HG03571 (cell line): ENCODE data around the gene PSTPIP2.
"Not testable (repeated sequence)": the region's sequence is repeated elsewhere in the genome, so short reads cannot be mapped to it uniquely, and the experiment has no call there.

ENCODE experiments used
- ATAC-seq: cut with Tn5 transposase; IDR thresholded peaks from one replicate; pipeline ENCODE4 v1.9.1; 2021; ENCODE audit not compliant: unreplicated experiment

Gene PSTPIP2

DNA sequence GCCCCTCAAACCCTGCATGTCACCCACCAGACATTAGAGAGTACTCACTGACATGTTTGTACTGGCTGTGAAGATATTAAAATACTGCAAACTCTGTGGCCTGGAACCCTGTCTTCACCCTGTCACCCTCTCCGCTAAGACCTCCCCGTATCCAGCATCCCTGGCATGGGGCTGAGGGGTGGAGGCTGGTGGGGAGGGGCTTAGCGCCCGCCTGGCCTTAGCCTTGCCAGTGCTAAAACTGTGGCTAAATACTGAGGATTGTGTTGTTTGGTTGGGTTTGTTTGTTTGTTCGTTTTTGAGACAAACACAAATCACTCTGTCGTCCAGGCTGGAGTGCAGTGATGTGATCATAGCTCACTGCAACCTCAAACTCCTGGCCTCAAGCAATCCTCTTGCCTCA, 1.8 kb downstream of the PSTPIP2 start:
- no peak for ATAC-seq

GRCh38 chr18:46069524-46069923, 2.5 kb downstream of the PSTPIP2 start:
- no peak for ATAC-seq

GRCh38 chr18:46068763-46069162, 3.3 kb downstream of the PSTPIP2 start:
- no peak for ATAC-seq

GRCh38 chr18:46067438-46068007, 4.5 kb downstream of the PSTPIP2 start:
- ATAC-seq = no peak

DNA sequence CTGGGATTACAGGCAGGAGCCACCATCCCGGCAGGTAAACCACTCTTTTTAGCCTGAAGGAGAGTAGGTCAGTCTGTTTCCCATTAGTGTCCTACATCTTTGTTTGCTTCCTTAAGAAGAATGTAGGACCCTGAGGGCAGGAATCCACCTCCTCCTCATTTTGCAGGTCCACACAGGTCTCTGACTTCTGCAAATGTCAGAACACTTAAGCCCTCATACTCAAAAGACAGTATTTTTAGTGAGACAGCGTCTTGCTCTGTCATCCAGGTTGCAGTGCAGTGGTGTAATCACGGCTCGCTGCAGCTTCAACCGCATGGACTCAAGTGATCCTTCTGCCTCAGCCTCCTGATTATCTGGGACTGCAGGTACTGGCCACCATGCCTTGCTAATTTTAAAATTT, 9.3 kb downstream of the PSTPIP2 start:
- ATAC-seq = no peak

DNA sequence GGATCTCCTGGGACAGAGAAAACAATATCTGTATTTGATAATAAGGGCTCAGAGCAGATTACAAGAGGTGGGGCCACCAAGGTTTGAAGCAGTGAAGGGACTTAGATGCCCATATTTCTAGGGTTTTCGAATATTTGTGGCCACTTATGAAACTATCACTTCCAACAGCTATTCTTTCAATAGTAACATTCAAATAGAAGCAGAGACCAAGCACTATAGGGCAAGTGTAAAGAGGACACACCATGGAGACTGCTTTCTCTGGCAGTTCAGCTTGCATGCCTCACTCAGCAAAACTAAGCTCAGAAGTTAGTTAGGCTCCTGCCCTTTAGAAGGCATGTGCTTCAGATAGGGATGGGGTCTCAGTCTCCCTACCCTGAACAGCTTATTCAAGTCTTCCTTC, 10.3 kb downstream of the PSTPIP2 start:
- ATAC-seq = no peak

DNA sequence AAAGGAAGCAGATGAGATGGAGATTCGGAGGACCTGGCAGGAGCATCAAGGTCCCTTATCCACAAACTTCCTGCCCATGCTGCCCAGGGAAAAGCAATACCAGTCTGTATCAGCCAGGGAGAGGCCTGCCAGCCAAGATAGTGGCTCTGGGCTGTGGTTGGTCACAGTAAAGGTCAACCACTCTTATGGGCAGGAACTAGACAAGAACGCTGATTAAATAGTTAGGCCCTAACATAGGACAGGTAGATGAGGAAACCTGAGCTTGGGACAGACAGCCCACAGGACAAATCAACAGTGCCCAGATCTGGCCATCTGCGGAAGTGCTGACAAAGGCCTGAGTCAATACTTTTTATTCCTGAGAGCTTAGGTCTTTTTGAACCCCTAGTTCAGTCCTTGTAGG, 10.7 kb downstream of the PSTPIP2 start:
- no peak for ATAC-seq

DNA sequence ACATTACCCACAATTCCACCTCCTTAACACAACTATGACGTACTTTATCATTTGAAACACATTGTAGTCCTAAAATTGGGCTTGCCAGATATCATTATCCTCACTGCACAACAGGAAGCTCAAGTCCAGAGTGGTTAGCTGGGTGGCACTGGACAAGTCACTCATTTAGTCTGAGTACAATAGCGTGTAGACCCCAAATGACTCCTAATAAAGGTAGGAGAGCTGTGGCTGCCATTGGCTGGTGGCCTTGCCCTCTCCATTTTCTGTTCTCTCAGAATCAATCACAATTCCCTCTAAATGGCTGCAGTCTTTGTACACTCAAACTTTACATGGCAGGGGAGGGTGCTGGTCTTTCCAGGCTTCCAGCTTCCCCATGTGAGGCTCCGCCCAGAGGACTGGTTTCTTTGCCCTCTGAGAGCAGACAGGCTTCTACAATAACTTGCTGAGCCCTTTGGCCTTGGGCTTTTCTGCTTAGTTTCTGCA, 11.7 kb downstream of the PSTPIP2 start:
- ATAC-seq = no peak

DNA sequence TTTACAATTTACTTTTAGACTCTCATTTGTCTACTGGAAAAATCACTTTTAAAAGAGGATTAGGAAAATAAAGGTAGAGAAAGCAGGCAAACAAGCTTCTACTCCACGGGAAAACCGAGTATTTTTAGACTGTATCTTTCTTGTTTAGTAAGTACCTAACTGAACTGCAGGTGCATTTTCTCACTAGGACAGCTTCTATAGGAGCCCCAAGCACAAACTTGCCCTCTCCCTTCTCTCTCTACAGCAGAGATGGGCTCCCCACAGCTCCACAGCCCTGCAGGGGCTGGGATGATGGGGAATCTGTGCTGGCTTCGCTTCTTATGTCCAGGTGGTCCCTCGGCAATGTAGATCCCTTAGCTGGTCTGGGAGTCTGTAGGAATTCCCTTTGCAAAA, 16.2 kb downstream of the PSTPIP2 start:
- no peak for ATAC-seq

- ATAC-seq = peak; percentile 49
These were observed 16.9 kb downstream of the PSTPIP2 start for GRCh38 chr18:46054956-46055837.

DNA sequence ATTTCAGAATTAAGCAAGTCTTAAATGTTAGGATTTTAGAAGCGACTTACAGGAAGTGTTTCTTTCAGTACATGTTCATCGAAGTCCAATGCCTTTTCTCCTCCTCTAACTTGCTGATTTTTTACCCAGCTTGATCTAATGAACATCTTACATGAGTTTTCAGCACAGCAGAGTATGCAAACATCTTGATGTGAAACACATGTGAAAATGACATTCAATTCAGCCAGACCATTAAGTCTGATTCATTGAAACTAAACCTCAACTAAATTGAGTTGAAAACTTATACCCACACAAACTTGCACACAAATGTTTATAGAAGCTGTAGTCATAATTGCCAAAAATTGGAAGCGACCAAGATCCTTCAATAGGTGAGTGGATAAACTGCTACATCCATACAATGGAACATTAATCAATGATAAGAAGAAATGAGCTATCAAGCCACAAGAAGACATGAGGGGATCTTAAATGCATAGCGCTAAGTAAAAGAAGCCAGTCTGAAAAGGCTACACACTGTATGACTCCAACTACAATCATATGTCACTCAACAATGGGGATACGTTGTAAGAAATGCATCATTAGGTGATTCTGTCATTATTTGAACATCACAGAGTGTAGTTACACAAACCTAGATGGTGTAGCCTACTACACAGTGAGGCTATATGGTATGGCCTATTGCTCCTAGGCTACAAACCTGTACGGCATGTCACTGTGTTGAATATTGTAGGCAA, 18.5 kb downstream of the PSTPIP2 start:
- no peak for ATAC-seq

DNA sequence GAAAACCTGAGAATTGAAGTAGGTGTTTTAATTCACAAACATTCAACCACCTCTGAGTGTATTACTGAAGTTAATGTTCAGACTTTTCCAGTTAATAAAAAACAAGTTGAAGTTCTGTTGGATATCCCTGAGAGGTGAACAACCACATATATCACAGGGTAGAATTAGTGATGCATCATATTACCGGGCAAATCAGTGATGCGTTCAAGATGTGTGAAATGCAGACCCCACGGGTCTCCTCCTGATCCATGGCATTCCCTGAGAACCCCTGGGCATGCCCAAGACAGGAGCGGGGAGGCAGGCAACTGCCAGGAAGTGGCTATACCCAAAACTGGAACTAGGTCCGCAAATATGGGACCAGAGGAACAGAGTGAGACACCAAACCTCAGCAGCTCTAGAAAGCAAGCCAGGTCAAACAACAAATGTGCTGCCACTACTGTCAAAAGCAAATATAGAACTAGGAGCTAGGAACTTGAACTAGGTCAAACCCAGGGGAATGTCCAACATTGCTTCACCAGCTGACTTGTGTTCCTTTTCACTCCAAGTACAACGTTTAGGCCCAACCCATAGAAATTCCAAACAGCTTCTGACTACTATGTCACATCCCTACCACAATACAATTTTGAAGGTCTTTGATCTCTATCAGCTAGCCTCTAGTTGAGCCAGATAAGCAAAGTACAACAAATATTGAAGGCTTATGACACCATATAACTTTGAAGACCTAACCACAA, 20.2 kb downstream of the PSTPIP2 start:
- ATAC-seq = no peak

DNA sequence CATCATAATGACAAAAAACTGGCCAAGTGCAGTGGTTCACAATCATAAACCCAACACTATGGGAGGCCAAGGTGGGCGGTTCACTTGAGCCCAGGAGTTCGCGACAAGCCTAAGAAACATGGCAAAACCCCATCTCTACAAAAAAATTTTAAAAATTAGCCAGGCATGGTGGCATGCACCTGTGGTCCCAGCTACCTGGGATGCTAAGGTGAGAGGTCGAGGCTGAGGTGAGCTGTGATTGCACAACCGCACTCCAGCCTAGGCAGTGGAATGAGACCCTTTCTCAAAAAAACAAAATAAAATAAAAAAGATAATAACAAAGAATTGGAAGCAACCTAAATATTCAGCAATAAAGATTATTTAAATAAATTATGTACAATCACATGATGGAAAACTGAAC, 21.8 kb downstream of the PSTPIP2 start:
- no peak for ATAC-seq

- no peak for ATAC-seq
These were observed 23.4 kb downstream of the PSTPIP2 start for GRCh38 chr18:46048641-46049040.

DNA sequence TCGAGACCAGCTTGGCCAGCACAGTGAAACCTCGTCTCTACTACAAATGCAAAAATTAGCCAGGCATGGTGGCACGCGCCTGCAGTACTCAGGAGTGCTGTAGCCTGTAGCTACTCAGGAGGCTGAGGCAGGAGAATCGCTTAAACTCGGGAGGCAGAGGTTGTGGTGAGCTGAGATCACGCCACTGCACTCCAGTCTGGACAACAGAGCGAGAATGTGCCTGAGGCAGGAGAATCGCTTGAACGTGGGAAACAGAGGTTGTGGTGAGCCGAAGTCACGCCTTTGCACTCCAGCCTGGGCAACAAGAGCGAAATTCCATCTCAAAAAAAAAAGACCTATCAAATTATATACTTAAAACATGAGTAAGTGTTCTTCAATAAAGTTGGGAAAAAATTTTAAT, 24.7 kb downstream of the PSTPIP2 start:
- ATAC-seq = not testable (repeated sequence)

DNA sequence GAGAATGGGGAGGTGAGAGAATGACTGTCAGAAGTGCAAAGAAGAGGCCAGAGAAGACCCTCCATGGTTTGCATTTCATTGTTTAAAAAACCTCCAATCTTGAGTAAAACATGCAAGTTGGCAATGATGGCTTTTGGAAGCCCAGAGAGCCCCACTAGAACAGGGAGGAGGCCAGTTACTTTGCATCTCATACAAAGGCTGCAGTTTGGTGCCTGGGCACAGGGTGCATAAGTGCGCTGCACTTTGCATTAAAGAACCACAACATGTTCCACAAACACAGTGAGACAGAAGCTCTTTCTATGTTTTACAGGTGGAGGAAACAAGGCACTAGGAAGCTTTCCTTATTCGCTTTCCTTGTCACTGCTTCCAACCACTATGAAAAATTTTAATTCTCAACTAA, 25.4 kb downstream of the PSTPIP2 start:
- ATAC-seq = no peak

DNA sequence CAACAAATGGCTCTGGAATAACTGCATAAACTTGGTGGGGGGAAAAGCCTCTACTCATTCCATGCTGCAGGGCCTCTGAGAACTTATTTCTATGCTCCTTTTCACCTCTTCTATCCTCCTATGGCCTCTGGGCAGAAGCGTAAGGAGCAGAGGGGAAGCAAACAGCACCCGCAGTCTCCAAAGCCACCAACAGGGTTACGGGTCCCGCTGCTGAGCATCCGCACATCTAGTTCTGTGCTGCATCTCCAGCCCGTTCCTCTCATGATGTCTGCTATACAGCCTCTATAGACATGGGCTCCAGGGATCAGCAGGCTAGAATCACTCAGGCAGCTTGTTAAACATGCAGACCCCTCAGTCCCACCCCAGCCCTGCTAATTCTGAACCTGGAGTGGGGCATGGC, 25.9 kb downstream of the PSTPIP2 start:
- ATAC-seq = no peak

DNA sequence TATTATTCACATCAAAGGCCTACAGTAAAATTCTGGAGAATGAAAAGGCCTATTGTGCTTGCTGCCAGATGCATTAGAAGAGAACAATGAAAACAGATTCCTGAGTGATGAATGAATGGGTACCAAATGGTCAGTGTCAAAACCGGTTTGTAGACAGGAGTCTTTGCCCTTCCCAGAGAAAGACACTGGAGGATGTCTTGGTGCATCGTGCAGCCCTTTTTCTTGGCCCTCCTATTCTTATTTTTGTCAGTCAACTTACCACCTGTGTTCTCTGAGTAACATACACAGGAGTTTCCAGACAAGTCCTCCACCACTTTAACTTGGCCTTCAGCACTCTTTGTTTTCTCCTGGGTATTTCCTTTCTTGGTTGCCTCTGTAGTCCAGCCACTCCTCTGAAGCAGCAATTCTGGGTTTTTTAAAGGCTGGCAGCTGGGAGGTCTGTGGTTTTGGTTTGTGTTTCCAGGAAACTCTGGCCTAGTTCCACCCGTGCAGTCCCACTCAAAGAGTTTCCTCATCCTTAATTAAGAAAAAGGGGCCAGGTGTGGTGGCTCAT, 29.4 kb downstream of the PSTPIP2 start:
- ATAC-seq = no peak

GRCh38 chr18:46040747-46041104, 31.3 kb downstream of the PSTPIP2 start:
- no peak for ATAC-seq

GRCh38 chr18:46040033-46040746, 31.9 kb downstream of the PSTPIP2 start:
- no peak for ATAC-seq
